KMS-11 (cell line): ENCODE results near the gene PPCDC.

Experiments used
- H2AFZ ChIP-seq: fragments of 200-600 bp; sonication (generic); 2 replicates; pipeline ENCODE4 v1.6.1; 2016; ENCODE audit warnings: antibody characterized with exemption, mixed run types, low read depth
- H3K27ac ChIP-seq: fragments of 200-600 bp; sonication (generic); 2 replicates; pipeline ENCODE4 v1.6.1; 2016; ENCODE audit warnings: mild to moderate bottlenecking, mixed run types
- H3K27me3 ChIP-seq: fragments of 200-600 bp; sonication (generic); 2 replicates; pipeline ENCODE4 v1.6.1; 2017; ENCODE audit warnings: mild to moderate bottlenecking, low read depth, mixed run types, moderate library complexity; ENCODE audit not compliant: insufficient read depth
- H3K36me3 ChIP-seq: fragments of 200-600 bp; sonication (generic); 2 replicates; pipeline ENCODE4 v1.6.1; 2017; ENCODE audit warnings: mild to moderate bottlenecking, mixed run types; ENCODE audit not compliant: insufficient read depth
- H3K4me1 ChIP-seq: fragments of 200-600 bp; sonication (generic); 2 replicates; pipeline ENCODE4 v1.6.1; 2016; ENCODE audit warnings: mild to moderate bottlenecking, low read depth, mixed run types; ENCODE audit not compliant: poor library complexity, severe bottlenecking
- H3K4me2 ChIP-seq: fragments of 200-600 bp; sonication (generic); 2 replicates; pipeline ENCODE4 v1.7.0; 2016; ENCODE audit warnings: mild to moderate bottlenecking, mixed run types
- H3K4me3 ChIP-seq: fragments of 200-600 bp; sonication (generic); IDR thresholded peaks from 2 replicates; pipeline ENCODE4 v1.6.1; 2017; ENCODE audit warnings: low read depth, low read length, mixed read lengths; ENCODE audit not compliant: insufficient read depth
- H3K79me2 ChIP-seq: fragments of 200-600 bp; sonication (generic); 2 replicates; pipeline ENCODE4 v1.6.1; 2016; ENCODE audit warnings: low read depth, mixed run types; ENCODE audit not compliant: insufficient read depth
- H3K9ac ChIP-seq: fragments of 200-600 bp; sonication (generic); 2 replicates; pipeline ENCODE4 v1.6.1; 2016; ENCODE audit warnings: mild to moderate bottlenecking, mixed run types
- H4K20me1 ChIP-seq: fragments of 200-600 bp; sonication (generic); 2 replicates; pipeline ENCODE4 v1.6.1; 2016; ENCODE audit warnings: mild to moderate bottlenecking, mixed run types; ENCODE audit not compliant: insufficient read depth
- CTCF ChIP-seq: fragments of 200-600 bp; sonication (generic); conservative IDR thresholded peaks from 2 replicates; pipeline ENCODE4 v1.6.1; 2017; ENCODE audit warnings: low read depth, mild to moderate bottlenecking, antibody characterized with exemption, low read length, moderate library complexity, mixed read lengths

Gene PPCDC

DNA sequence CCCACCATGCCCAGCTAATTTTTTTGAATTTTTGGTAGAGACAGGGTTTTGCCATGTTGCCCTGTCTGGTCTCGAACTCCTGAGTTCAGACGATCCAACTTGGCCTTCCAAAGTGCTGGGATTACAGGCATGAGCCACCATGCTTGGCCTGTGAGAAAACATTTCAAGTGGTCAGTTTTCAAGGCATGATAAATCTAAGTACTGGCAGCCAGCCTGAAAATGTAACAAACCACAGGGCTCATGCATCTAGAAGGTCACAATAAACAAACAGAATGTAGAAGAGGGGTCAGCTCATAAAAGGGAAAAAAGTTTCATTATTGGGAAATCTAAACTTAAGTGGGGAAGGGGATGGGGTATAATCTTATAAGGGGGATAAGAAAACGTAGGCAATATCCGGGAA lies 39.9 kb downstream of the PPCDC start:
- H3K4me2 ChIP-seq, result no peak overlapping the region
- no peak overlapping the region for H3K4me3 ChIP-seq
- no peak overlapping the region for H3K27ac ChIP-seq
- no peak for TF ChIP-seq CTCF
- H4K20me1 ChIP-seq, result no peaks in the 10 kb centered on the region
- H3K4me1 ChIP-seq, result peaks cover 77% of the 10 kb centered on the region
- no peak overlapping the region for H2AFZ ChIP-seq
- H3K27me3 ChIP-seq, result no peaks in the 10 kb centered on the region
- no peak overlapping the region for H3K9ac ChIP-seq
- no peaks in the 10 kb centered on the region for H3K79me2 ChIP-seq
- no peaks in the 10 kb centered on the region for H3K36me3 ChIP-seq

- TF ChIP-seq CTCF, result no peak
- H4K20me1 ChIP-seq, result no peaks in the 10 kb centered on the region
- no peak overlapping the region for H3K9ac ChIP-seq
- no peak overlapping the region for H3K4me3 ChIP-seq
- H3K36me3 ChIP-seq, result no peaks in the 10 kb centered on the region
- H3K79me2 ChIP-seq, result no peaks in the 10 kb centered on the region
- no peak overlapping the region for H3K4me2 ChIP-seq
- H3K27ac ChIP-seq, result no peak overlapping the region
- no peak overlapping the region for H2AFZ ChIP-seq
- no peaks in the 10 kb centered on the region for H3K27me3 ChIP-seq
- H3K4me1 ChIP-seq, result peaks cover 82% of the 10 kb centered on the region
These were observed 40.5 kb downstream of the PPCDC start for GRCh38 chr15:75063889-75064288.

GRCh38 chr15:75064846-75065245 lies 41.5 kb downstream of the PPCDC start:
- Histone ChIP-seq H4K20me1 (no peaks in the 10 kb centered on the region), H3K27me3 (no peaks in the 10 kb centered on the region), H3K36me3 (no peaks in the 10 kb centered on the region), H3K27ac (no peak overlapping the region), H3K4me2 (peak overlapping the region; percentile 69; the same call in 1 of the 2 replicates), H3K79me2 (no peaks in the 10 kb centered on the region), H3K4me3 (no peak overlapping the region), H3K9ac (no peak overlapping the region), H3K4me1 (peaks cover 92% of the 10 kb centered on the region), H2AFZ (no peak overlapping the region)
- TF ChIP-seq CTCF, result no peak

DNA sequence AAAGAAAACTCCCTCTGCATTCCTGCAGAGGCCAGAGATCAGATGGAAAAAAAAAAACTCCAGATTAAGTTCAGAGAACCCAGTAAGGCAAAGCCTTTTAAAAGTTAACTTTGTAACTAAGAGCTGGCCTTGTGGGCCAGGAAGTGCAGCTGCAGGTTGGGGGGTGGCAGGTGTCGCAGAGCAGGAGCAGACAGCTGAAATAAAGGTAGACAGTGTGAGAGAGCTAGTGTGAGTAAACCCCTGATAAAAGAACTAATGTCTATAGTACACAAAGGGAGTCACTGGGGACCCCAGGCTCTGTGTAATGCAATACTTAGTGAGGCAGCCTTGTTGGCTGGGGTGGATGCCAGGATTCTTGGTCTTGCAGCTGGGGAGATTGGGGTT lies 42.1 kb downstream of the PPCDC start:
- no peak overlapping the region for H3K4me3 ChIP-seq
- no peaks in the 10 kb centered on the region for H3K79me2 ChIP-seq
- peaks cover 96% of the 10 kb centered on the region for H3K4me1 ChIP-seq
- no peak overlapping the region for H3K27ac ChIP-seq
- no peaks in the 10 kb centered on the region for H4K20me1 ChIP-seq
- no peaks in the 10 kb centered on the region for H3K36me3 ChIP-seq
- H3K9ac ChIP-seq, result no peak overlapping the region
- no peaks in the 10 kb centered on the region for H3K27me3 ChIP-seq
- no peak overlapping the region for H2AFZ ChIP-seq
- TF ChIP-seq CTCF, result no peak
- H3K4me2 ChIP-seq, result peak overlapping the region; percentile 69; the same call in 1 of the 2 replicates
